T-cell (primary cell): ENCODE measurements around the gene RBFOX1. TPM values are rescaled to one million over a fixed set of nuclear protein-coding genes. Genes with fewer than 3 reads are reported as not detected.

Experiments
- ATAC-seq, 4 experiments: fragments of 200-7000 bp in 3 of 4; fragments of 150-1000 bp in 1 of 4; cut with Tn5 transposase; replicated peaks in 1 of 4; 1 replicate in 3 of 4; 2 replicates in 1 of 4; pipeline ENCODE4 v1.10.0; 2021; ENCODE audit warnings: moderate library complexity in 3 of 4, mild to moderate bottlenecking in 2 of 4, moderate number of reproducible peaks in 1 of 4
- CTCF ChIA-PET, 2 donors: fragments of 300-600 bp; sonication (Branson Sonifier 250); formaldehyde crosslinking; loops; one replicate each; lab custom pipeline; 2022; ENCODE audit warnings: antibody characterized with exemption in 2 of 2; lab: Charles Lee
- POLR2A ChIA-PET, 2 donors: fragments of 300-600 bp; sonication (Branson Sonifier 250); formaldehyde crosslinking; loops; one replicate each; lab custom pipeline; 2022; ENCODE audit warnings: antibody characterized with exemption in 2 of 2; lab: Charles Lee
- DNase-seq, 35 experiments: peaks; one replicate each; pipeline versions ENCODE4 v3.0.0 to v3.0.0-alpha.2; 2013 to 2023
- H3K27ac ChIP-seq: one replicate; pipeline ENCODE4 v1.5.1; 2013; ENCODE audit warnings: low read length
- H3K27me3 ChIP-seq, 2 experiments: replicated peaks in 1 of 2; 1 replicate in 1 of 2; 2 replicates in 1 of 2; pipeline versions ENCODE4 v1.6.1 to v1.7.0; 2013; ENCODE audit warnings: low read length in 1 of 2, mixed read lengths in 1 of 2; ENCODE audit not compliant: control insufficient read depth in 2 of 2, insufficient read depth in 2 of 2; ENCODE audit errors: extremely low read depth in 1 of 2
- H3K36me3 ChIP-seq, 2 donors: 1 replicate in 1 of 2; 2 replicates in 1 of 2; pipeline versions ENCODE4 v1.6.1 to v1.7.0; 2013; ENCODE audit warnings: low read length in 1 of 2; ENCODE audit not compliant: control insufficient read depth in 2 of 2, insufficient read depth in 1 of 2; ENCODE audit errors: extremely low read depth in 1 of 2
- H3K4me1 ChIP-seq, 2 experiments: 1 replicate in 1 of 2; 2 replicates in 1 of 2; pipeline versions ENCODE4 v1.6.1 to v1.7.0; 2013; ENCODE audit warnings: low read length in 2 of 2, mixed read lengths in 1 of 2; ENCODE audit not compliant: insufficient read depth in 2 of 2, control insufficient read depth in 1 of 2; ENCODE audit errors: extremely low read depth in 1 of 2
- H3K4me3 ChIP-seq, 2 donors: 1 replicate in 1 of 2; 2 replicates in 1 of 2; pipeline versions ENCODE4 v1.5.1 to v1.7.0; 2013; ENCODE audit warnings: mild to moderate bottlenecking in 2 of 2, low read length in 1 of 2, moderate library complexity in 1 of 2; ENCODE audit not compliant: control insufficient read depth in 1 of 2; ENCODE audit errors: extremely low read depth in 1 of 2
- H3K9me3 ChIP-seq: 2 replicates; pipeline ENCODE4 v1.7.0; 2013
- H3K27ac Mint-ChIP-seq, 2 donors: one replicate each; pipeline ENCODE4 v1.8.0; 2020 to 2021; ENCODE audit warnings: mild to moderate bottlenecking in 2 of 2, mixed read lengths in 2 of 2
- H3K27me3 Mint-ChIP-seq, 2 donors: one replicate each; pipeline ENCODE4 v1.8.0; 2021 to 2022; ENCODE audit warnings: mixed read lengths in 2 of 2
- H3K36me3 Mint-ChIP-seq: one replicate; pipeline ENCODE4 v1.8.0; 2021; ENCODE audit warnings: mixed read lengths
- H3K4me1 Mint-ChIP-seq, 3 donors: one replicate each; pipeline ENCODE4 v1.8.0; 2020 to 2022; ENCODE audit warnings: mixed read lengths in 3 of 3, mild to moderate bottlenecking in 1 of 3
- H3K4me3 Mint-ChIP-seq, 3 donors: one replicate each; pipeline ENCODE4 v1.8.0; 2020 to 2022; ENCODE audit warnings: mild to moderate bottlenecking in 3 of 3, mixed read lengths in 3 of 3, moderate library complexity in 3 of 3
- H3K9me3 Mint-ChIP-seq, 3 donors: one replicate each; pipeline ENCODE4 v1.8.0; 2020 to 2022; ENCODE audit warnings: mixed read lengths in 3 of 3
- WGBS: methylation state at CpG from one replicate; pipeline ENCODE4 v1.1.5; 2013; ENCODE audit warnings: missing lambda C conversion rate; ENCODE audit not compliant: insufficient coverage; 5-methylcytosine and 5-hydroxymethylcytosine counted together
- total RNA-seq, 35 experiments: library from RNA in 6 of 35; stranded (reverse) in 6 of 35; fragments of 120-200 nt in 1 of 35; gene quantifications; one replicate each; pipeline versions ENCODE4 v1.2.1 to v1.2.4 and lab custom pipeline; 2013 to 2026

The RBFOX1 gene
- total RNA-seq, 5 donors from 2014 or later (not counting 1 experiment from before 2014, with no cell fraction given): not detected

DNA sequence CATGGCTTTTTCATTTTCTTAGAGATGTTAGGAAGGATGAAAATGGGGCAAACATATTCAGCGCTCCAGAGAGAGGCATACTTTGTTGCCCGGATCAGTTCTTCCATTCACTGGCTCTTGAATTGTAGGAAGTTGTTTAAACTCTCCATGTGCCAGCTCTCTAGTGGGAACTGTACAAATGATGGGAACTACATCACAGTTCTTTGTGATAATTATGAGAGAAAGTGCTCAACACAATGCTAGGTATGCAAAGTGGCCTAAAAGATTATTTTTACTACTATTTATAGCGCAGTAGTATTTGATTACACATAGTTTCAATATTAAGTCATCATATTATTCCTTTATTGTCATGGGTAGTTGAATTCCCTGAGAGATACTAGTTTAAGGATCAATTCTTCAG, 268.5 kb downstream of the RBFOX1 start:
- DNase-seq: no peak
- H3K9me3 ChIP-seq: no peaks in the 10 kb centered on the region
- no peaks in the 10 kb centered on the region for H3K4me1 Mint-ChIP-seq
- no peaks in the 10 kb centered on the region for H3K4me1 ChIP-seq
- H3K27me3 Mint-ChIP-seq: no peaks in the 10 kb centered on the region
- no peaks in the 10 kb centered on the region for H3K27me3 ChIP-seq
- no peak overlapping the region for H3K27ac ChIP-seq
- CTCF ChIA-PET: no interaction called here
- no peak overlapping the region for H3K4me3 Mint-ChIP-seq
- H3K4me3 ChIP-seq: no peak overlapping the region
- no peaks in the 10 kb centered on the region for H3K36me3 ChIP-seq
- H3K9me3 Mint-ChIP-seq: peaks cover 4 to 31% (median 23%) of the 10 kb centered on the region in 3 donors
- ATAC-seq: no peak
- POLR2A ChIA-PET: interaction anchor here in 1 of 2 donors (0.5 kb wide), 1 partner anchor 18 kb away, joined by 4 read pairs; no protein-coding TSS in a partner anchor
- no peaks in the 10 kb centered on the region for H3K36me3 Mint-ChIP-seq
- no peak overlapping the region for H3K27ac Mint-ChIP-seq
- WGBS: 60% methylated on average over 1 of the region's 3 CpGs

DNA sequence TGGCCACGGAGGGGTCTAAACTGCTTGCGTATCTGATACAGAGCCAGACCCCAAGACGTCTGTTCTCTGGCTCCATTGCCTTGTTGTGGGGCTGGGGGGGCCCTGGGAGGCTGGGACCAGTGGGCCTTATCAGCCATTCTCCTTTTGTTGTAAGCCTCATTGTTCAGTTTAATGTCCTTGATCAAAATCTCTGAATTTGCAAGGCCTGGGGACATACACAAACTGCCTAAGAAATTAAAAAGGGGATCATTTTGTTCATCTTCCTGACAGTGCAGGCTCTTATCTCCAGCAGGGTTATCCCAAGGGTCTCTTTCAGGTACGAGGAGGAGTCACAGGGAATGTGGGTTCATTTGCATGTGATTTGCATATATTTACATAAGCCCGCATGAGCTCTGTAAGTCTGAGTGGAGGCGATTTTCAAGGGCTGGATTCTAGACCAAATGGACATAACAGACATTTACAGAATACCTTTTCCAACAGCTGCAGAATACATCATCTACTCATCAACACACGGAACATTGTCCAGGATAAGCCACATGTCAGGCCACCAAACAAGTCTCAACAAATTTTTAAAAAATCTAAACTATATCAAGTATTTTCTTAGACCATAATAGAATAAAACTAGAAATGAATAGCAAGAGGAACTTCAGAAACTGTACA, 269.8 kb downstream of the RBFOX1 start:
- no peaks in the 10 kb centered on the region for H3K27me3 Mint-ChIP-seq

DNA sequence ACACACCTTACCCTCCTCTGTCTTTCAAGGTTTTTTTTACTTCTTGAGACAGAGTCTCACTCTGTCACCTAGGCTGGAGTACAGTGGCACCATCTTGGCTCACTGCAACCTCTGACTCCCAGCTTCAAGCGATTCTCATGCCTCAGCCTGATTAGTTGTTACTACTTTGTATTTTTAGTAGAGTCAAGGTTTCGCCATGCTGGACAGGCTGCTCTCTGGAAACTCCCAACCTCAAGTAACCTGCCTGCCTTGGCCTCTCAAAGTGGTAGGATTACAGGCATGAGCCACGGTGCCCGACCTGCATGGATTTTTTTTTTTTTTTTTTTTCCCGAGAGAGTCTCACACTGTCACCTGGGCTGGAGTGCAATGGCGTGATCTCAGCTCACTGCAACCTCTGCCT, 273.2 kb downstream of the RBFOX1 start:
- Mint-ChIP-seq H3K4me1 (no peaks in the 10 kb centered on the region), H3K27me3 (no peaks in the 10 kb centered on the region), H3K9me3 (peaks cover 19 to 28% (median 27%) of the 10 kb centered on the region in 3 donors), H3K4me3 (no peak overlapping the region), H3K36me3 (no peaks in the 10 kb centered on the region), H3K27ac (no peak overlapping the region)
- ChIA-PET POLR2A (no interaction called here), CTCF (no interaction called here)
- WGBS: no CpG with 5 or more reads among the region's 6 CpGs
- H3K27me3 ChIP-seq: no peaks in the 10 kb centered on the region
- no peaks in the 10 kb centered on the region for H3K9me3 ChIP-seq
- no peak for ATAC-seq
- no peak overlapping the region for H3K4me3 ChIP-seq
- DNase-seq: no peak
- H3K27ac ChIP-seq: no peak overlapping the region
- no peaks in the 10 kb centered on the region for H3K4me1 ChIP-seq
- H3K36me3 ChIP-seq: no peaks in the 10 kb centered on the region

More for the DNA sequence above, 269.8 kb downstream of the RBFOX1 start:
- WGBS: 69% methylated on average over 3 of the region's 7 CpGs
- Histone ChIP-seq H3K27me3 (no peaks in the 10 kb centered on the region), H3K36me3 (no peaks in the 10 kb centered on the region), H3K9me3 (no peaks in the 10 kb centered on the region), H3K4me1 (no peaks in the 10 kb centered on the region), H3K4me3 (no peak overlapping the region), H3K27ac (no peak overlapping the region)
- H3K9me3 Mint-ChIP-seq: peaks cover 6 to 28% (median 22%) of the 10 kb centered on the region in 3 donors
- no peak overlapping the region for H3K4me3 Mint-ChIP-seq
- POLR2A ChIA-PET: no interaction called here
- ATAC-seq: no peak
- no peak overlapping the region for H3K27ac Mint-ChIP-seq
- no peaks in the 10 kb centered on the region for H3K36me3 Mint-ChIP-seq
- no peaks in the 10 kb centered on the region for H3K4me1 Mint-ChIP-seq
- no peak for DNase-seq
- CTCF ChIA-PET: no interaction called here

DNA sequence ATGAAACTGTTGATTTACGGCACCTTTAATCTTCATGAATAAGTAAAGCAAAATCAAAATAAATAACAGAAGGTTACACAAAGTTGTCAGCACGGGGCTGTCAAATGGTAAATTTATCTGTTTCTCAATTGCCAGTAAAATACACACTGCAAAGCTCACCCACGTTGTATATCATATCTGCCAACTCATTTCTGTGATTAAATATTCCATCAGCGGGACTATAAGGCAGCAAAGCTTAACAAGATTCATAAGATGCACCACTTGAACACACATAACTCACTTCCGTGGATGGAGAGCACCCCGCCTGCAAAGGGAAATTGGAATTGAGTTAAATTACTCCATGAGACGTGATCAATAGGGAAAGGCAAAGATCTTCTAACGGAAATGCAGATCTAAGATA, 280.0 kb downstream of the RBFOX1 start:
- Mint-ChIP-seq H3K4me1 (no peaks in the 10 kb centered on the region), H3K27me3 (no peaks in the 10 kb centered on the region), H3K4me3 (no peak overlapping the region), H3K36me3 (no peaks in the 10 kb centered on the region), H3K9me3 (peaks cover 11 to 30% (median 27%) of the 10 kb centered on the region in 3 donors), H3K27ac (no peak overlapping the region)
- WGBS: 68% methylated on average over 2 of the region's 8 CpGs
- Histone ChIP-seq H3K4me1 (no peaks in the 10 kb centered on the region), H3K27ac (no peak overlapping the region), H3K4me3 (no peak overlapping the region), H3K36me3 (no peaks in the 10 kb centered on the region), H3K9me3 (no peaks in the 10 kb centered on the region), H3K27me3 (no peaks in the 10 kb centered on the region)
- ChIA-PET CTCF (no interaction called here), POLR2A (no interaction called here)
- no peak for ATAC-seq
- DNase-seq: no peak

DNA sequence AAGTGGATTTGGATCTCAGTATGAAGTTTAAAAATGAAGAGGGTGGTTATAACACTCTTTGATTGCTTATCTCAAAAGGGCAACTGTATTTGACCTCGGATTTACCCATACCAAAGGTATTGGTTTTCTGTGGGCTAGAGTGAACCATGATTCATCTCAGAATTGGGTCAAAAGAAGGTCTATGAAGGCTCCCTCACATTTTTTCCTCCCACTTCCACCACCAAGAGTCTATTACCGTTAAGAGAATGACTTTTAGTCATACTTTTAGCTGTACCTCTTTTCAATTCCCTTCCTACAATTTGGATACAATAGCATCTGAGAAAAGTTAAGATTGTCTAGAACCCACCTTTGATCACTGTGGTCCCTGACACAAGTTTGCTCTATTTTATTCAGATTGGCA, 280.9 kb downstream of the RBFOX1 start:
- Histone ChIP-seq H3K9me3 (no peaks in the 10 kb centered on the region), H3K4me1 (no peaks in the 10 kb centered on the region), H3K27ac (no peak overlapping the region), H3K27me3 (no peaks in the 10 kb centered on the region), H3K4me3 (no peak overlapping the region), H3K36me3 (no peaks in the 10 kb centered on the region)
- Mint-ChIP-seq H3K27me3 (no peaks in the 10 kb centered on the region), H3K27ac (no peak overlapping the region), H3K4me1 (no peaks in the 10 kb centered on the region), H3K4me3 (no peak overlapping the region), H3K36me3 (no peaks in the 10 kb centered on the region), H3K9me3 (peaks cover 11 to 32% (median 27%) of the 10 kb centered on the region in 3 donors)
- no peak for ATAC-seq
- POLR2A ChIA-PET: no interaction called here
- no CpG with 5 or more reads among the region's 2 CpGs for WGBS
- CTCF ChIA-PET: no interaction called here
- no peak for DNase-seq

DNA sequence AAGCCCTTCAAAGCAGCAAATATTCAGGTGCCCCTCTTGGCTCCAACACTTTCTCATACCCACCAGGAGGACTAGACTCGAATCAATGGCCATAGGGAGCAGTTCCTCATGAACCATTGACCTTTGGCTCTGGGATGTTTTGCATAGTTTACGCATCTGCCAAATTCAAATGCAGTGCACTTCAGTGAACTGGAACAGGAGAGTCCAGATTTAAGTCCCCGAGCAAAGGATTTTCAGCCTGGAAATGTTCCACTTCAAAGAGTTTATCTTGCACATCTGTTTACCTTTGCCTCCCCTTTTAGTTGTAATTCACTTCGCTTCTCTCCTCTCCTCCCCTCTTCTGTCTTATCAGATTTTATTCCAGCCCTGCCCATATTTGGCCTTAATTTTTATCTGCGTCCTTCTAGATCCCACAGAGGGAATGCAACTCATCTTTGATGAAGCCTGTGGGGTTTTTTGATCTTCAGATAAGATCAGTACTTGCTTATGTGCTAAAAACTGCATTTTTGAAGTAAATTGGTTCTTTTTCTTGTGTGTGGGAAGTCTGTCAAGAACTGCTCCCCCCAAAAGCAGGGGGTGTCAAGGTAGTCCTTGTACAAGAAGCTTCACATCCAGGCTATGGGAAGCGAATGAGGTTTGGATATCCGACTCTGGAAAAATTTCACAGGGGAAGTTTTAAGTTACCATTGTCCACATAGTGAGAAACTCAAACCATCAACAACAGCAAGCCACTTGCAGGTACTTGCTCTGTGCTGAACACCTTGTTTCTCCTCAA, 281.6 kb downstream of the RBFOX1 start:
- POLR2A ChIA-PET: no interaction called here
- Histone ChIP-seq H3K27me3 (no peaks in the 10 kb centered on the region), H3K9me3 (no peaks in the 10 kb centered on the region), H3K27ac (no peak overlapping the region), H3K4me1 (no peaks in the 10 kb centered on the region), H3K36me3 (no peaks in the 10 kb centered on the region), H3K4me3 (no peak overlapping the region)
- H3K36me3 Mint-ChIP-seq: no peaks in the 10 kb centered on the region
- H3K27me3 Mint-ChIP-seq: no peaks in the 10 kb centered on the region
- H3K9me3 Mint-ChIP-seq: peaks cover 5 to 25% (median 21%) of the 10 kb centered on the region in 3 donors
- WGBS: 61% methylated on average over 3 of the region's 7 CpGs
- H3K4me1 Mint-ChIP-seq: no peaks in the 10 kb centered on the region
- ATAC-seq: no peak
- CTCF ChIA-PET: no interaction called here
- no peak overlapping the region for H3K27ac Mint-ChIP-seq
- H3K4me3 Mint-ChIP-seq: no peak overlapping the region
- DNase-seq: no peak
